RPMI7951 (cell line): ENCODE results near the gene RRAGC. TPM values are rescaled to one million over a fixed set of nuclear protein-coding genes. Genes with fewer than 3 reads are reported as not detected.
"Not testable (repeated sequence)": the region's sequence is repeated elsewhere in the genome, so short reads cannot be mapped to it uniquely, and the experiment has no call there.

Source experiments
- DNase-seq: peaks from one replicate; pipeline ENCODE4 v3.0.0-alpha.2; 2012; ENCODE audit warnings: low read depth
- total RNA-seq: library from RNA; depleted of rRNA; stranded (reverse); fragments of >200 nt; shearing (Covaris generic); gene quantifications from 2 replicates; pipeline ENCODE4 v1.2.3, GENCODE V29; 2014

The RRAGC gene
- total RNA-seq, 1 experiment from 2014 or later: 16.8 TPM

DNA sequence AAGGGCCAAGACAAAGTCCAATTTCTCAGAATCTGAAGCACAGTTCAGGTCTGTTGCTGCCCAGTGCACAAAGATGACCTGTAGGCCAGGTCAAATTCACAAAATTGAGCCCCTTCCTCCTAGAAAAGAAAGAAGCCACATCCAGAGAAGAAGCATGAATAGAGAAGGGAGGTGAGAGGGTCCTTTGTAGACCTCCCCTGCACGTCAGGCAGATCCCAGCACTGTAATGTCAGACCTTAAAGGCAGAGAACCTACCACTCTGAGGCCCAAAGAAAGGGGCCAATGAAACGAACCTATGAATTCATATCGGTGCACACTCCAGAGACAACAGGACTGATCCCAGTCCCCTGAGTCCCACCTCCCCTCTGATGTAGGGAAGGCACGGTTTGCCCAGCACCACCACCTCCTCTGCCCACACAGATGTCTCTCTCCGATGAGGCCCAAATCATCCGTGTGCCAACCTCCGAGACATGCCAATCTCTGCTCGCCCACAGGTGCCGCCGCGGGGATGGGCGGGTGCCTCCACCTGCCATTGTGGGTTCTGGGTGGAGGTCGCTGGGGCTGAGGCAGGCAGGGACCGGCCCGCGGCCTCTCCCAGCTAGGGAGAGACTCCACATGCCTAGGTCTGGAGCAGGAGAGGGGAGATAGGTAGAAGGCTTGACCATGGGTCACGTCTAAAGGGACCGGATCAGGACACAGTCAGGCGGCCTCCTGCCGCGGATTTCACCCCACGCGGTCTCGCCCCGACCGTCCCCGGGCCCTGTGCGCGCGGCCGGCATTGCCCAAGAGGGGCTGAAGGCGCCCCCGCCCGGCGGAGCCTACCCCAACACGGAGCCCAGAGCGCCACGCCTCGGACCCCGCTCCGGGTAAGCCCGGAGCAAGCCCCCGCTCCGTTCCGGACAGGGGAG is 42.1 kb downstream of the RRAGC start:
- DNase-seq: no peak

GRCh38 chr1:38815903-38816627 is 43.5 kb downstream of the RRAGC start:
- no peak for DNase-seq

DNA sequence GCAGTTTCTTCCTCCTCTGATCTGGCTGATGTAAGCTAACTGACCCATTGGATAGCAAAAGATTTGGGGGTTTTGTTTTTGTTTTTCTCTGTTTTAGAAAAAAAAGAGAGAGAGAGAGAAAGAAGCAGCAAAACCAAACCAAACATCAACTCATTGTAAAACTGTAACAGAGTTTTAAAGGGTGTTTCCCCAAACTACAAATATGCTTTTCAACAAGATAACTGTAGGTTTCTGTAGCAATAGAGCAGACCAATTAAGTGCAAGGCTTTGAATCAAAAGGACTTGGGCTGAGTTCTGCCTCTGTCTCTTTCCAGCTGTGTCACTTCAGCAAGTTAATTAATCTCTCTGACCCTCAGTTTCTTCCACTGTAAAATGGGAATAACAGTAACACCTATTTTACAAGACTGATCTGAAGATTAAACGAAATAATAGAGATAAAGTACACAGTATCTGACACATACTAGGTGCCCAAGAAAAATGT is 44.5 kb downstream of the RRAGC start:
- DNase-seq: no peak

- DNase-seq: no peak
These were observed 45.1 kb downstream of the RRAGC start for GRCh38 chr1:38814444-38814983.

- DNase-seq: no peak
These were observed 46.6 kb downstream of the RRAGC start for GRCh38 chr1:38812981-38813380.

DNA sequence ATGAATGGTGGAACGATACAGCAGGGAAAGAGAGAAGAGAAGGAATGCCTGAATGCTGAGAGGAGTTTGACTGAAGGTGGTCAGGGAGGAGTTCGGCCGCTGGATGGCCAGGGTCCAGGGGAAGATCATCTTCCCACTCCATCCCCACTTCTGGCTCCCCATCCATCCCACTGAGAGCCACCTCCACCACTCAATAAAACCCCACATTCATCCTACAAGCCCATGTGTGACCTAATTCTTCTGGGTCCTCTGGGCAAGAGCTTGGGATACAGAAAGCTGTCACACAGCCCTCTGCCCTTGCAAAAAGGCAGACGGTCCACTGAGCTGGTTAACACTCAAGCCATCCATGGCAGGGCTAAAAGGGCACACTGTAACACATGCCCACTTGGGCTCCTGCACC is 48.1 kb downstream of the RRAGC start:
- not testable (repeated sequence) for DNase-seq

DNA sequence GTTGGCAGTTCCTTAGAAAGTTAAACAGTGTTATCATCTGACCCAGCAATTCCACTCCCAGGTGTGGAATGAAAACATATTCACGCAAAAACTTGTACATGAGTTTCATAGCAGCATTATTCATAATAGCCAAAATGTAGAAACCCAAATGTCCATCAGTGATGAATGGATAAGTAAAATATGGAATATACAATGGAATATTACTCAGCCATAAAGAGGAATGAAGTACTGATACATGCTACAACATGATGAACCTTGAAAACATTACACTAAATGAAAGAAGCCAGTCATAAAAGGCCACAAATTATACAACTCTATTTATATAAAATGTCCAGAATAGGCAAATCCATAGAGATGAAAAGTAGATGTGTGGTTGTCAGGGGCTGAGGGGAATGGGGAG is 53.5 kb downstream of the RRAGC start:
- no peak for DNase-seq

DNA sequence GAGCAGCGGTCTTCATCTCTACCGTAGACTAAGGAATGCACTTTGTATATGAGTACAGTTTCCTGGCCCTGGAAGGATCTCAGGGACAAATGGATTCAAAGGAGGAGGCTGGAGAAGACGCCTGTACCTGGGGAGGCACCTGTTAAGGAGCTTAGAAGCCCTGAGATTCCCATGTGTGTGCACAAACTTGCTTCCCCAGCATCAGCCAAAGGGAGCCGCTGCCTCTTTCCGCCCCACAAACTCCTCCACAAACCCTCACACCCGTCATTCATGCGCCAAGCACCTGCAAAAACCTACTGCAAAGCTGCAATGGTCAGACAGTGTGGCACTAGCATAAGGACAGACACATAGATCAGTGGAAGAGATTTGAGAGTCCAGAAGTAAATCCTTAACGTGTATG is 54.5 kb downstream of the RRAGC start:
- no peak for DNase-seq

DNA sequence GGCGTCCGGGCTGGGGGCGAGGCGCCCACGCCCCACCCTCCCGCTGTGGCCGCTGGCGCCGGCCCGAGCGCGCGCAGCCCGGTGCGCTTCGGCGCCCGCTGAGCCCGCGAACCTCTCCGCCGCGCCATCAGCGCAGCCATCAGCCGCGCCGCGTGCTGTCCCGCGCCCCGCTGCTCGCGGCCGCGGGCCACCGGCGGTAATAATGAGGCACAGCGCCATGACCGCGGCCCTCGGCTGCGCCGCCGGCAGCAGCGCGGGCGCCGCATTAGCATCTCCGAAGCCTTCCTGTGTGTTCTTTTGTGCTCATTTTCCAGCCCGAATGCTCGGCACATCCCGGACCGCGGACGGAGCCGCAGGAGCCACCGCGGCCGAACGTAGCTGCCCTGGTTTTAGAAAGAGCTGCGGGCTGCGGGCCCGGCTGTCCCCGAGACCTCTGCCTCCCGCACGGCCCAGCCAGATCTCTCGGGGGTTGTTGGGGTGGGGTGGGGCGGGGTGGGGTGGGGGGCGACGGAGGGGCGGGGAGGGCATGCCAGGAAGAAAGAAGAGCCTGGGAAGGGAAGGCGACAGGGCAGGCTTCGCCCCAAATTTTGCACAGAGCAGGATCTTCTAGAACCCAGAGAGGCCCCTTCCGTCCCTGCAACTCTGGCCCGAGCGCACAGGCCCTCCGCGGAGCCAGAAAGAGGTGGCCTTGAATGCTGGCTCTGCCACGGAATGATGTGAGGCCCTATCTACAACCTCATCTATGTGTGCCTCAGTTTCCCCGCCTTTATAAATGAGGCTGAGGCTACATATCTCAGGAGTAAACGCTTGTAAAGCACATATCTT is 55.3 kb downstream of the RRAGC start:
- no peak for DNase-seq

- no peak for DNase-seq
These were observed 55.9 kb downstream of the RRAGC start for GRCh38 chr1:38803647-38804046.

DNA sequence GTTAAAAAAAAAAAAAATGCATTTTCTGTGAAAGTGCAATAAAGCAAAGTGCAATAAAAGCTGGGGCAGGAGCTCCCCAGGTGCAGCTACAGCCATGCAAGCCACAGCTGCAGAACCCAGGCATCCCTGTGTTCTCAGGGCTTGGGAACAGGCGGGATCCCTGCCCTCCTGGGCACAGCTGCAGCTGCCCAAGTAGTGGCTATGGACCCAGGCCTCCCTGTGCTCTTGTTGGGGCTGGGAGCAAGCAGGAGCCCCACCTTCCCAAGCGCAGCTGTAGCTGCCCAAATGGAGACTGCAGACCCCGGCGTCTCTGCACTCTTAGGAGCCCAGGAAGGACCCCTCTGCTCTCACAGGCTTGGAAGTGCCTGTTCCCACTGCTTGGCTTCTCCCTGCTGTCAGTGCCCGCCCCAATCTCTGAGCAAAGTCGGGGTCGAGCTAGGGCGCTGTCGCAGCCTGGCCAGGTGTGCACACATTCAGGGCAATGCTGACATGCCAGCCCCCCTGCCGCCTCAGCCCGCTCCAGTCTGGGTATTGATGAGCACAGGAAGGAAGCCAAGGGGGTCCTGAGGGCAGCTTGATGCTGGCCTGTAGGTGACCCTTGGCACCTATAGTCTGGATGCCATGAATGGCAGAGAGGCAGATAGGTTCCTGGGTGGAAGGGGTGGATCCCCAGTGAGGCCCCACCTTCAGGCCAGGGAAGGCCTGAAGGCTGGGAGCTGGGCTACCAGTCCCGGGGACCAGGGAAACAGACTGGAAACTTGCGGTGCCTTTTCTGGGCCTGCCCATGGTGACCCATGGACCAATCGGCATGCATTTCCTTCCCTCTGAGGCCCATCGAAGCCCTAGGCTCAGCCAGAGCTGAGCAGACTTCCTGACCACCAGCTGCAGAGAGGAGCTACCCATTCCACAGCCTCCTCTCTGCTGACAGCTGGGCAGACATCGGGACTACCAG is 58.6 kb downstream of the RRAGC start:
- DNase-seq: no peak

DNA sequence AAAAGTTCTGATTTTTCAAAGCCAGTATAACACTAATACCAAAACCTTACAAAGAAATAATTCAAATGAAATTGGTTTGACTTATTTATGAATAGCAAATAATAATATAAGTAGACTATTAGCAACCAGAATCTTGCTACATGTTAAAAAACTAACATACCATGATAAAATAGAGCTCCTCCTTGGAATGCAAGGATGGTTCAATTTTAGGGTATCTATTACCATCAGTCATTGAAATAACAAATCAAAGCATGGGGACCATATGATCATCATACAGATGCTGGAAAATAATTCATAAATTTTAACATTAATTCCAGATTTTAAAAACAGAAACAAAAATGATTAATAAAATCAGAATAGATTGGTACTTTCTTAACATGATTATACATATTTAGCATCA is 66.3 kb downstream of the RRAGC start:
- no peak for DNase-seq

DNA sequence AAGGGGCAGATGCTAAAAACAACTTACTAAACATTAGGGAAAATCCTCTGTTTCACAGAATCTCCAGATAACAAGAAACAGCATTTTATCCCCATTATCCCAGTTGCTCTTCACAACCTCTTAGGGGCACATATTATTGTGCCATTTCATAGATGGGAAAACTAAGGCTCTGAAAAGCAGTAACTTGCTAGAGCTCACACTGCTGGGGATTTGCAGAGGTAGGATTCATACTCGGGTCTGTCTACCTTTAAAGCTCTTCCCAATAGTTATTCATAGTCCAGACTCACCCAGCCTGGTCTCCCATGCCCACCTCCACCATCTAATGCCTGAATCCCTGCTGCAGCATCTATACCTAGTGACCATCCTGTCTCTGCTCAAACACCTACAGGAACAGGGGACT is 67.7 kb downstream of the RRAGC start:
- DNase-seq: no peak

GRCh38 chr1:38791164-38791515 is 68.4 kb downstream of the RRAGC start:
- DNase-seq: no peak

DNA sequence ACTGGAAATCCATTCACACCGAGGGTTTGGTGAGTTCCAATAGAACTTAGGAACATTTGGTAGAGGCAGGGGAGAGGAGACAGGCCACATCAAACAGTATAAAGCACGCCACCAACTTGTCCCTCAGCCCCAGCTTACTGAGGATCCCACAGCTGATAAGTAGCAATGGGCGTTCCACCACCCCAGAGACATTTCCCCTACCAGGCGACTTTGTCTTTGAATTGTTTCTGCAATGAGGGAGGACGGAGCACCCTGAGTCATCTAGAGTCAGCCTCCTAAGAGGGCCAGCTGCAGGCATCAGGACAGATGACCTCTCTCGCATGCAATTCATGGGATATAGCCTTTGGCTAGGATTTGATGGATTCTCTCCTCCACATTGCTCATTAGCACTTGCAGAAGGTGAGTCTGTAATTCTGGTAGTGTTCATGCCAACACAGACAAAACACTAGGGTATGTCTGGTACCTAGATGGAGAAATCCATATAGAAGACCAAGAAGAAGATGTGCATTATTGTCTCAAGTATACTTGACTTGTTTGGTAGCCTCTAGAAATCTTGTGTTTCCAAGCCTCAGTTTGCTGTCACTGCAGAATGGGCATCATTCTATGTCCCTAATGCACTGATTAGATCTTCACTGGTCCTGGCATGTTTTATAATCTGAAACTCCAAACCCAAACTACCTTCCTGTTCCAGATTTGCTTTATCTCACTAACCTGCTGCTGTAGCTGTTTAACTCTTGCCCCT is 69.0 kb downstream of the RRAGC start:
- peak; percentile 10 for DNase-seq

DNA sequence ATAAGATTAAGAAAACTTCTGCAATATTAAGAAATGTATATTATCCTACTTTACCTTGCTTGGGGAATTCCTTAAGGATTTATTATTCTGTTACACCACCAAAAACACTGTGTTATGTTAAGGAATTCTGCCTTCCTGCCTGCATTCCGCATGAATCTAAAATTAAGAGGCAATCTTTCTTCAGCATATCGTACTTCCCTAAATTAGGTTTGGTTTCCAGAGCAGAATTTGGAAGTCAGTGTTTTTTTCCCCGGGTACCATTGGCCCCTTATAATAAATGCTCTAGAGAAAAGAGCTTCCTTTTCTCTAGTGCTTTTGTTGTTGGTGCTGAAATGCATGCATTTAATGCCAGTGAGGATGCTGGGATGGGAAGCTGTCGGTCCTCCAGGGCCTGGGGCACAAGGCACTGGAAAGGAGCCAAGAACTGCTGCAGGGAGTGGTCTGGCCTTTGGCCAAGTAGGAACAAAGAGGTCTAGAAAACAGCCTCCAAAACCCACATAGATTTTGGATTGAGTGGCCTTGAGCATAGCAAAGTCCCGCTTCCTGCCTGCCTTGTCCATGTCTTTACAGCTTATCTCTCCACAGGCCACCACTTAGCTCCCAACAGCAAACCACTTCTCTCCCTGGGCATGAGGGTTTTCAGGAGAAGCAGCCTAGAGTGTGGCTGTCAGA is 69.9 kb downstream of the RRAGC start:
- DNase-seq: peak; percentile 56

DNA sequence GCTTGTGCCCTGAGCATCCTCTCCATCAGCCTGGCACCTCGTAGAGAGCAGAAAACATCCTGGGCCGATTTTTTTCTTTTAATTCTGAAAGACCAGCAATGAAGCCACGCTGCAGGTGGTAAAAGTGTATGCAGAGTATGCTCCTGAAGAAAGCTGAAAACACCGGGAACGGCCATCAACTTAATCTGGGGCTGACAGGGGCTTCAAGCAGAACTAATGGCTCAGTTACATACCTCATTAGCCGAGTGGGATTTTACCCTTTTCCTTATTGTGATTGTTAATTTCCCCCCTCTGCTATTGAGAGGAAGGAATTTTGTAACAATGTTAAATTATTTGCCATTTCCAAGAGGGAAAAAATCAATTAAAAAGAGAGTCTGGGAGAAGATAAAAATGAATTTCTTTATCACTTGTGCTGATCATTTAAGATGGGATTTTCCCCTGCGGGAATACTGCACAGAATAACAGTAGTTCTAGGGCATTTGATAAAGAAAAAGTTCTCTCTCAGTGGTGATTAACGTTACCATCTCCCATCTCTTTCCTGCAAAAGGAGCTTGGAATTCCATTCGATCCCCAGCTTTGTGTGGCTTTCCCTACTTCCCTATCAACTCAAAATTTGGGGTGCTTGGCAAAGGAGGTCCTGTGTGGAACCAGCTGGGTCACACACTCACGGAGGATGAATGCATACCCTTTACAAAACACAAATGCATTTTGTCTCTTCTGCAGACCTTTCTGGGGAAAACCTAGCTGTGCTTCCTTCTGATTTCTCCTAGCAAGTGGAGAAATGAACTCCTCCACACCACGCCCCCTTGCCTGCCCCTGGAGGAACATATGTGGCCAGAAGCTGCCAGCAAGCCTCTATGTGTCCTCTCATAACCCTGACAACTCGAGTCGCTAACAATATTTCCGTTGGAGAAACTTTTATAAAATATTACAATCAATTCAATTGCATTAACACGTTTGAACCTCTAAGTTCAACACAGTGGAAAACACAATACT is 70.9 kb downstream of the RRAGC start:
- DNase-seq: no peak
